Lower lobe of right lung (tissue), 2 donors: Measurements from ENCODE around the gene TFDP1. TPM values are rescaled to one million over a fixed set of nuclear protein-coding genes. Genes with fewer than 3 reads are reported as not detected.

ENCODE experiments used
- ATAC-seq, 2 donors: fragments of 200-7000 bp; cut with Tn5 transposase; one replicate each; pipeline ENCODE4 v1.9.1; 2020 to 2022; ENCODE audit warnings: mild to moderate bottlenecking in 2 of 2, moderate library complexity in 2 of 2
- DNase-seq: peaks from one replicate; pipeline ENCODE4 v3.0.0-alpha.2; 2020
- H3K27ac ChIP-seq: fragments of 200-600 bp; one replicate; pipeline ENCODE4 v1.8.0; 2022
- H3K27me3 ChIP-seq: fragments of 200-600 bp; one replicate; pipeline ENCODE4 v1.8.0; 2022; ENCODE audit warnings: low read depth
- H3K36me3 ChIP-seq: fragments of 200-600 bp; one replicate; pipeline ENCODE4 v1.8.0; 2022; ENCODE audit warnings: mild to moderate bottlenecking
- H3K4me1 ChIP-seq: fragments of 200-600 bp; one replicate; pipeline ENCODE4 v1.8.0; 2022
- H3K4me3 ChIP-seq: fragments of 200-600 bp; one replicate; pipeline ENCODE4 v1.8.0; 2022; ENCODE audit warnings: mild to moderate bottlenecking
- H3K9me3 ChIP-seq: fragments of 200-600 bp; one replicate; pipeline ENCODE4 v1.8.0; 2022
- intact Hi-C: fragments of 100-400 bp; cut with DNase I; formaldehyde crosslinking; loops from one replicate; pipeline ENCODE4 v1.11.0; 2022
- total RNA-seq: library from RNA; stranded (reverse); fragmentation: NEBNext Ultra II Directional; extraction: Animal tissue kit (Norgen Biotek cat#: 25700); gene quantifications from one replicate; pipeline ENCODE4 v1.2.1, GENCODE V29; 2021
- TF ChIP-seq, protein P1 (sequence below): fragments of 200-600 bp; IDR thresholded peaks from one replicate; pipeline ENCODE4 v1.8.0; 2022; ENCODE audit warnings: antibody characterized with exemption, mild to moderate bottlenecking
- donor health status: DM: no; HTN: yes; CAD: no; lungs with severe emphysema.

TFDP1 gene
- total RNA-seq, 1 donor from 2014 or later: 47.0 TPM

GRCh38 chr13:113670541-113670940, 86.0 kb downstream of the TFDP1 start:
- H3K4me3 ChIP-seq: no peak overlapping the region
- TF ChIP-seq, protein P1, sequence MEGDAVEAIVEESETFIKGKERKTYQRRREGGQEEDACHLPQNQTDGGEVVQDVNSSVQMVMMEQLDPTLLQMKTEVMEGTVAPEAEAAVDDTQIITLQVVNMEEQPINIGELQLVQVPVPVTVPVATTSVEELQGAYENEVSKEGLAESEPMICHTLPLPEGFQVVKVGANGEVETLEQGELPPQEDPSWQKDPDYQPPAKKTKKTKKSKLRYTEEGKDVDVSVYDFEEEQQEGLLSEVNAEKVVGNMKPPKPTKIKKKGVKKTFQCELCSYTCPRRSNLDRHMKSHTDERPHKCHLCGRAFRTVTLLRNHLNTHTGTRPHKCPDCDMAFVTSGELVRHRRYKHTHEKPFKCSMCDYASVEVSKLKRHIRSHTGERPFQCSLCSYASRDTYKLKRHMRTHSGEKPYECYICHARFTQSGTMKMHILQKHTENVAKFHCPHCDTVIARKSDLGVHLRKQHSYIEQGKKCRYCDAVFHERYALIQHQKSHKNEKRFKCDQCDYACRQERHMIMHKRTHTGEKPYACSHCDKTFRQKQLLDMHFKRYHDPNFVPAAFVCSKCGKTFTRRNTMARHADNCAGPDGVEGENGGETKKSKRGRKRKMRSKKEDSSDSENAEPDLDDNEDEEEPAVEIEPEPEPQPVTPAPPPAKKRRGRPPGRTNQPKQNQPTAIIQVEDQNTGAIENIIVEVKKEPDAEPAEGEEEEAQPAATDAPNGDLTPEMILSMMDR: no peak
- ATAC-seq (no peak), DNase-seq (peak; percentile 13)
- no peak overlapping the region for H3K27ac ChIP-seq
- intact Hi-C loops: no loop called here
- no peaks in the 10 kb centered on the region for H3K36me3 ChIP-seq
- H3K4me1 ChIP-seq: no peaks in the 10 kb centered on the region
- no peaks in the 10 kb centered on the region for H3K9me3 ChIP-seq
- no peaks in the 10 kb centered on the region for H3K27me3 ChIP-seq

- no peaks in the 10 kb centered on the region for H3K36me3 ChIP-seq
- TF ChIP-seq, protein P1: no peak
- H3K4me3 ChIP-seq: no peak overlapping the region
- no peak overlapping the region for H3K27ac ChIP-seq
- no peaks in the 10 kb centered on the region for H3K27me3 ChIP-seq
- no peaks in the 10 kb centered on the region for H3K4me1 ChIP-seq
- intact Hi-C loops: no loop called here
- DNase-seq: peak; percentile 39
- H3K9me3 ChIP-seq: no peaks in the 10 kb centered on the region
- ATAC-seq: no peak
These were observed 86.8 kb downstream of the TFDP1 start for GRCh38 chr13:113671066-113672001.

- DNase-seq (peak; percentile 44), ATAC-seq (peak in 1 of 2 donors; percentile 66)
- intact Hi-C loops: no loop called here
- H3K27me3 ChIP-seq: no peaks in the 10 kb centered on the region
- H3K27ac ChIP-seq: no peak overlapping the region
- H3K9me3 ChIP-seq: no peaks in the 10 kb centered on the region
- TF ChIP-seq, protein P1: no peak
- no peaks in the 10 kb centered on the region for H3K4me1 ChIP-seq
- H3K4me3 ChIP-seq: no peak overlapping the region
- H3K36me3 ChIP-seq: no peaks in the 10 kb centered on the region
These were observed 87.6 kb downstream of the TFDP1 start for GRCh38 chr13:113672002-113672651.

Other genes with a start within 250 kb of the TFDP1 start
- 4.2 TPM for gene GRTP1, start 220.6 kb upstream of the TFDP1 start, total RNA-seq
- gene ADPRHL1, start 131.3 kb upstream of the TFDP1 start, total RNA-seq: 2.7 TPM
- gene DCUN1D2, start 94.0 kb upstream of the TFDP1 start, total RNA-seq: 16.8 TPM
- gene ATP4B, start 73.4 kb downstream of the TFDP1 start, total RNA-seq: not detected
- gene GRK1, start 82.5 kb downstream of the TFDP1 start, total RNA-seq: not detected
- gene TMEM255B, start 174.5 kb downstream of the TFDP1 start, total RNA-seq: 21.5 TPM